Pancreas (tissue), 10 donors: ENCODE measurements around the gene INPP5D. TPM values are rescaled to one million over a fixed set of nuclear protein-coding genes. Genes with fewer than 3 reads are reported as not detected.

Experiments
- ATAC-seq, 4 donors: fragments of 200-7000 bp; cut with Tn5 transposase; one replicate each; pipeline versions ENCODE4 v1.8.0 to v1.9.1; 2020; ENCODE audit warnings: mild to moderate bottlenecking in 4 of 4, moderate library complexity in 4 of 4
- DNase-seq, 6 donors: peaks; one replicate each; pipeline ENCODE4 v3.0.0-alpha.2; 2020
- FAIRE-seq: peaks from 2 replicates; lab custom pipeline; 2012; peaks lifted over from hg19 to GRCh38; lab: Jason Lieb, UNC
- H3K27ac ChIP-seq, 4 donors: fragments of 200-600 bp; sonication (generic); 1 replicate in 3 of 4; 2 replicates in 1 of 4; pipeline versions ENCODE4 v1.5.0 to v1.8.0; 2020
- H3K27me3 ChIP-seq, 4 donors: fragments of 200-600 bp; one replicate each; pipeline ENCODE4 v1.8.0; 2021
- H3K36me3 ChIP-seq, 3 donors: fragments of 200-600 bp; sonication (generic) in 1 of 3; one replicate each; pipeline versions ENCODE4 v1.5.0 to v1.8.0; 2020 to 2021
- H3K4me1 ChIP-seq, 3 donors: fragments of 200-600 bp; one replicate each; pipeline ENCODE4 v1.8.0; 2021
- H3K4me3 ChIP-seq, 4 donors: fragments of 200-600 bp; sonication (generic) in 2 of 4; one replicate each; pipeline versions ENCODE4 v1.5.0 to v1.8.0; 2020 to 2021
- H3K9me3 ChIP-seq, 4 donors: fragments of 200-600 bp; one replicate each; pipeline ENCODE4 v1.8.0; 2021
- WGBS, 2 donors: extraction: QIAGEN DNeasy Blood & Tissue Kit; methylation state at CpG; one replicate each; pipeline ENCODE4 v1.1.7; 2013; 5-methylcytosine and 5-hydroxymethylcytosine counted together
- intact Hi-C, 3 donors: fragments of 100-400 bp; cut with DNase I; formaldehyde crosslinking; loops; one replicate each; pipeline versions ENCODE4 v1.11.1 to v1.14.2; 2022
- polyA plus RNA-seq, 2 donors: library from polyadenylated mRNA; stranded (reverse); fragments of 200-250 nt; gene quantifications; one replicate each; pipeline ENCODE4 v1.2.3, GENCODE V29; 2013
- total RNA-seq, 6 donors: library from RNA; stranded (reverse); fragmentation: NEBNext Ultra II Directional in 4 of 6; extraction: Animal tissue kit (Norgen Biotek cat#: 25700) in 4 of 6; gene quantifications; one replicate each; pipeline versions ENCODE4 v1.2.1 to v1.2.4, GENCODE V29; 2021 to 2023
- TF ChIP-seq, protein P1 (sequence below), 4 donors: fragments of 200-600 bp; sonication (generic) in 3 of 4; IDR thresholded peaks; one replicate each; pipeline versions ENCODE4 v1.5.0 to v1.8.0; 2021; ENCODE audit warnings: antibody characterized with exemption in 4 of 4
- donor health status: healthy with polysubstance abuse.
- donor health status: DM: no; HTN: no; CAD: no; lungs with moderate emphysema.
- donor health status: DM: no; HTN: no; CAD: no.
- donor health status: control.
- donor health status: control.
- donor health status: Bipolar disorder and iron deficiency.
- donor health status: DM: yes; HTN: yes; CAD: no.
- donor health status: DM: no; HTN: no; CAD: no.
- donor health status: DM: no; HTN: no; CAD: no.
- donor health status: DM: yes; HTN: yes; CAD: no.

INPP5D gene
- total and polyA plus RNA-seq, 8 donors: 1.1 to 11.4 (median 2.3) TPM

DNA sequence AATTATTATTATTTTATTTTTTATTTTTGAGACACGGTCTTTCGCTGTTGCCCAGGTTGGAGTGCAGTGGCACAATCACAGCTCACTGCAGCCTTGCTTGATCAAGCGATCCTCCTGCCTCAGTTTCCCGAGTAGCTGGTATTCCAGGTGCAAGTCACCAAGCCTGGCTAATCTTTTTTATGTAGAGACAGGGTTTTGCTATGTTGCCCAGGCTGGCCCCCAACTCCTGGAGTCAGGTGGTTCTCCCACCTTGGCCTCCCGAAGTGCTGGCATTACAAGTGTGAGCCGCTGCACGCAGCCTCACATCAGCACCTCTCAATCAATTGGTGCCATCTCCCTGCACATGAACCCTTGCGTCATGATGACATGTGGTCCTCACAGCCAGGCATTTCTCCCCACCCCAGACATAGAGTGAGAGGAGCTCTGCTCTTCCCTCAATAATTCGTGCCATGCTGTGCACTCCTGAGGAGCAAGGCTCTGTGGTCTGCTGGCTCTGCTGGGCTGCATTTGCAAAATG lies 5.9 kb downstream of the INPP5D start:
- Histone ChIP-seq H3K4me3 (no peak overlapping the region), H3K4me1 (no peaks in the 10 kb centered on the region), H3K27ac (no peak overlapping the region), H3K27me3 (no peaks in the 10 kb centered on the region), H3K9me3 (no peaks in the 10 kb centered on the region), H3K36me3 (no peaks in the 10 kb centered on the region)
- 87 to 91% methylated on average over 9 of the region's 9 CpGs for WGBS, 2 donors
- FAIRE-seq (no peak), DNase-seq (peak in 1 of 6 donors; percentile 6), ATAC-seq (no peak)
- intact Hi-C loops: no loop called here
- TF ChIP-seq, protein P1, sequence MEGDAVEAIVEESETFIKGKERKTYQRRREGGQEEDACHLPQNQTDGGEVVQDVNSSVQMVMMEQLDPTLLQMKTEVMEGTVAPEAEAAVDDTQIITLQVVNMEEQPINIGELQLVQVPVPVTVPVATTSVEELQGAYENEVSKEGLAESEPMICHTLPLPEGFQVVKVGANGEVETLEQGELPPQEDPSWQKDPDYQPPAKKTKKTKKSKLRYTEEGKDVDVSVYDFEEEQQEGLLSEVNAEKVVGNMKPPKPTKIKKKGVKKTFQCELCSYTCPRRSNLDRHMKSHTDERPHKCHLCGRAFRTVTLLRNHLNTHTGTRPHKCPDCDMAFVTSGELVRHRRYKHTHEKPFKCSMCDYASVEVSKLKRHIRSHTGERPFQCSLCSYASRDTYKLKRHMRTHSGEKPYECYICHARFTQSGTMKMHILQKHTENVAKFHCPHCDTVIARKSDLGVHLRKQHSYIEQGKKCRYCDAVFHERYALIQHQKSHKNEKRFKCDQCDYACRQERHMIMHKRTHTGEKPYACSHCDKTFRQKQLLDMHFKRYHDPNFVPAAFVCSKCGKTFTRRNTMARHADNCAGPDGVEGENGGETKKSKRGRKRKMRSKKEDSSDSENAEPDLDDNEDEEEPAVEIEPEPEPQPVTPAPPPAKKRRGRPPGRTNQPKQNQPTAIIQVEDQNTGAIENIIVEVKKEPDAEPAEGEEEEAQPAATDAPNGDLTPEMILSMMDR (IDR thresholded peaks at IDR 0.05): no peak

DNA sequence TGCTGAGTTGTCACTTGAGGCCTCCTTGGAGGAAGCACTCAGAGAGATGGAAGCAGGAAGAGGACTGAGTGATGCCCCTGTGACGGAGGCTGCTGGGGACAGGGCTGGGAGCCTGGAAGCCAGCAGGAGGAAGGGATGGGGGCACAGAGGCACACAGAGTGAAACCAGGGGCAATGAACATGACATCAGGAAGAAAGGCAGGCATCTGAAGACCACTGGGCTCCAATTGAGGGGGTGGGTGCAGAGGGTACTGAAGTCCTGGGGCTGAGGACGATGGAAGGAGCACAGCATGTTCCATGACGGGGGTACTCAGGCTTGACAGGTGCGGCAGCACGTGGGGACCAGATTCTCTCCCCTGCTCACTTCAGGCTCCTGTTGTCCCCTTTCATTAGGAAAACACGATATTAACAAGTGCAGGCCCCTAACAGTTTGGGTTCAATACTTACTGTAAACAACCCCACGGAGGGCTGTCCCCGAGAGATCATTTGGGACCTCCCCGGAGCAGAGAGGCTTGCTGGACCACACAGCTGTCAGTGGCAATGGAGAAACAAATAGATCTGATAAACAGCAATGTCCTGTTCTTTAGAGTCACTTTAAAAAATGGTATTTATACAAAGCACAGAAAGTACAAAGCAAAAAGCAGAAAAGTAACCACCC lies 8.7 kb downstream of the INPP5D start:
- H3K4me1 ChIP-seq: no peaks in the 10 kb centered on the region
- 50 to 59% methylated on average over 9 of the region's 9 CpGs for WGBS, 2 donors
- ATAC-seq (no peak), DNase-seq (no peak), FAIRE-seq (no peak)
- H3K9me3 ChIP-seq: no peaks in the 10 kb centered on the region
- H3K36me3 ChIP-seq: no peaks in the 10 kb centered on the region
- TF ChIP-seq, protein P1 (IDR thresholded peaks at IDR 0.05): no peak
- no peaks in the 10 kb centered on the region for H3K27me3 ChIP-seq
- intact Hi-C loops: no loop called here
- no peak overlapping the region for H3K4me3 ChIP-seq
- H3K27ac ChIP-seq: no peak overlapping the region

DNA sequence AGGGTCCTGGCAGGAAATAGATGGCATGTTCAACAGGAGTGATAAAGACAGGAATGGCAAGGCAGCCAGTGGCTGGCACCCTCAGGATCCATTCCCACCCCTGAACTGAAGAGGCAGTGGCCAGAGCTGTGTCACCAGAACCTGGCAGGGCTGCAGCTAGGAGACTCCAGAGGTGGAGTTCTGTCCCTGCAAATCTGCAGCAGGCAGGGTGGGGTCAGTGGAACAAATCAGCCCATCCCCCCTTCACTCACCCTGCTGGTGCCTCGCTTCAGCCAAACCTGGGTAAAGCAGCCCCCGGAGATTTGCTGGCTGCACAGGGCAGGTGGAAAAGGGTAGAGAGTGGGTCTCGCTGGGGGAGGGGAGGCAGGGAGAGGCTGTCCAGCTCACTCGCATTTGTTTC lies 12.7 kb downstream of the INPP5D start:
- intact Hi-C loops: no loop called here
- TF ChIP-seq, protein P1 (IDR thresholded peaks at IDR 0.05): no peak

DNA sequence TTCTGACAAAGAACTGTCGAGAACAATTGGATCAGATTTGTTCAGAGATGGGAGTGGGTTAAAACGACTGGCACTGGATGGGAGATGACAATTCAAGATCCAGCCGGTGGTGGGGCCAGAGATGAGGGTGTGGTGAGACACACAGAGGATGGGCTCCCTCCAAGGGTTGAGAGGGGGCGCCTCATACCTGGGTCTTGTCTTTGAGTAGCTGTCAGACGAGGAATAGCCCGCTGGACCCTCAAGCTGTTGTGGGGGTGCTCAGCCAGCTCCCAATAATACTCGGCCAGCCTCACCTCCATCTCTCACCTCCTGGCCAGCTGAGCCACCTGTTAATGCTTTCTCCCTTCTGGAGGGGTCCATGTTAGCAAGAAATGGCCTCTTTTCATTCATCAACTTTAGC lies 14.0 kb downstream of the INPP5D start:
- FAIRE-seq (no peak), ATAC-seq (no peak), DNase-seq (no peak)
- H3K27ac ChIP-seq: no peak overlapping the region
- intact Hi-C loops: no loop called here
- TF ChIP-seq, protein P1 (IDR thresholded peaks at IDR 0.05): no peak
- no peaks in the 10 kb centered on the region for H3K36me3 ChIP-seq
- no peaks in the 10 kb centered on the region for H3K9me3 ChIP-seq
- WGBS, 2 donors: 41 to 65% methylated on average over 7 of the region's 7 CpGs
- no peaks in the 10 kb centered on the region for H3K4me1 ChIP-seq
- no peaks in the 10 kb centered on the region for H3K27me3 ChIP-seq
- H3K4me3 ChIP-seq: no peak overlapping the region

More for the DNA sequence above, 12.7 kb downstream of the INPP5D start:
- Histone ChIP-seq H3K36me3 (no peaks in the 10 kb centered on the region), H3K9me3 (no peaks in the 10 kb centered on the region), H3K4me3 (no peak overlapping the region), H3K27ac (no peak overlapping the region), H3K4me1 (no peaks in the 10 kb centered on the region), H3K27me3 (no peaks in the 10 kb centered on the region)
- ATAC-seq (no peak), FAIRE-seq (no peak), DNase-seq (no peak)
- 49 to 62% methylated on average over 4 of the region's 4 CpGs for WGBS, 2 donors
